ENCODE results near the gene ARHGAP26.
"Not testable (repeated sequence)": the region's sequence is repeated elsewhere in the genome, so short reads cannot be mapped to it uniquely, and the experiment has no call there.

ARHGAP26 gene

GRCh38 chr5:142941245-142941644, 171.1 kb downstream of the ARHGAP26 start:
- DNase-seq, result no peak

GRCh38 chr5:142942901-142943300, 172.7 kb downstream of the ARHGAP26 start:
- no peak for DNase-seq

- no peak for DNase-seq
Observed at GRCh38 chr5:142944140-142944539, 174.0 kb downstream of the ARHGAP26 start.

GRCh38 chr5:142945321-142945720, 175.1 kb downstream of the ARHGAP26 start:
- no peak for DNase-seq

GRCh38 chr5:142945845-142946244, 175.7 kb downstream of the ARHGAP26 start:
- DNase-seq, result no peak

- DNase-seq, result no peak
Observed at GRCh38 chr5:142946547-142947426, 176.6 kb downstream of the ARHGAP26 start.

- no peak for DNase-seq
Observed at GRCh38 chr5:142947427-142947709, 177.2 kb downstream of the ARHGAP26 start.

GRCh38 chr5:142952229-142952628, 182.1 kb downstream of the ARHGAP26 start:
- no peak for DNase-seq

- not testable (repeated sequence) for DNase-seq
Observed at GRCh38 chr5:142952871-142953270, 182.7 kb downstream of the ARHGAP26 start.

- DNase-seq, result no peak
Observed at GRCh38 chr5:142954455-142954854, 184.3 kb downstream of the ARHGAP26 start.

- no peak for DNase-seq
Observed at GRCh38 chr5:142955628-142956027, 185.5 kb downstream of the ARHGAP26 start.

- no peak for DNase-seq
Observed at GRCh38 chr5:142957528-142957927, 187.4 kb downstream of the ARHGAP26 start.

- no peak for DNase-seq
Observed at GRCh38 chr5:142958944-142959682, 188.9 kb downstream of the ARHGAP26 start.

- no peak for DNase-seq
Observed at GRCh38 chr5:142959683-142960657, 189.8 kb downstream of the ARHGAP26 start.

- no peak for DNase-seq
Observed at GRCh38 chr5:142961440-142962173, 191.4 kb downstream of the ARHGAP26 start.

GRCh38 chr5:142962174-142962533, 192.0 kb downstream of the ARHGAP26 start:
- DNase-seq, result no peak

- DNase-seq, result not testable (repeated sequence)
Observed at GRCh38 chr5:142965258-142966120, 195.3 kb downstream of the ARHGAP26 start.

GRCh38 chr5:142966121-142966420, 195.9 kb downstream of the ARHGAP26 start:
- DNase-seq, result no peak

GRCh38 chr5:142969186-142969585, 199.0 kb downstream of the ARHGAP26 start:
- DNase-seq, result no peak

GRCh38 chr5:142969624-142970439, 199.7 kb downstream of the ARHGAP26 start:
- no peak for DNase-seq
